Stimulated activated CD4-positive, alpha-beta T cell treated with anti-CD3 and anti-CD28 coated beads, Interleukin-15, amount 100 ng/mL, for 1 hour (primary cell): ENCODE results near the gene ADGRB2.

Experiments used
- DNase-seq, 2 donors: peaks; one replicate each; pipeline ENCODE4 v3.0.0-alpha.2; 2020; ENCODE audit warnings: low read depth in 1 of 2, low spot score in 1 of 2

ADGRB2 gene

DNA sequence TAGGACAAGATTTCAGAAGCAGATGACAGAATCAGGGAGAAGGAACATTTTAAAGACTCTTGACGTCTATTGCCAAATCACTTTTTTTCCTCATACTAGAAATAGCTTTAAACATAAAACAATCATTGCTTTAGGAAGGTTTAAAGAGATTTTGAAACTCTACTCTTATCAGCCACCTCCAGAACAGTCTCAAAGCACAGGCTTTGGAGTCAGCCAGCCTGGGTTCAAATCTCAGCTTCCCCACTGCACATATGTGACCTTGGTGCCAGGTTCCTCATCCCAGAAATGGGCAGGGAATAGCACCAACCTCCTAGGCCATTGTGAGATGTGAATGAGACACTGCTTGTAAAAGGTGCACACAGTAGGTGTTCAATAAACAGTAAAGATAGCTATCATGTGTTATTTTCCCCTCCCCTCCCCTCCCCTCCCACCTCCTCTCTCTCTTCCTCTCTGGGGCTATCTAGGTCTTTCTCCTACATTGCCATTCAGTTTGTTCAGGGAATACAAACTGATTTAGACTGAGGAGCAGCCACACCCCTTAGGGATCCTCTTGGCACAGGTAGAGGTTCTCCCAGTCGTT lies 31.0 kb upstream of the ADGRB2 start:
- DNase-seq = no peak

DNA sequence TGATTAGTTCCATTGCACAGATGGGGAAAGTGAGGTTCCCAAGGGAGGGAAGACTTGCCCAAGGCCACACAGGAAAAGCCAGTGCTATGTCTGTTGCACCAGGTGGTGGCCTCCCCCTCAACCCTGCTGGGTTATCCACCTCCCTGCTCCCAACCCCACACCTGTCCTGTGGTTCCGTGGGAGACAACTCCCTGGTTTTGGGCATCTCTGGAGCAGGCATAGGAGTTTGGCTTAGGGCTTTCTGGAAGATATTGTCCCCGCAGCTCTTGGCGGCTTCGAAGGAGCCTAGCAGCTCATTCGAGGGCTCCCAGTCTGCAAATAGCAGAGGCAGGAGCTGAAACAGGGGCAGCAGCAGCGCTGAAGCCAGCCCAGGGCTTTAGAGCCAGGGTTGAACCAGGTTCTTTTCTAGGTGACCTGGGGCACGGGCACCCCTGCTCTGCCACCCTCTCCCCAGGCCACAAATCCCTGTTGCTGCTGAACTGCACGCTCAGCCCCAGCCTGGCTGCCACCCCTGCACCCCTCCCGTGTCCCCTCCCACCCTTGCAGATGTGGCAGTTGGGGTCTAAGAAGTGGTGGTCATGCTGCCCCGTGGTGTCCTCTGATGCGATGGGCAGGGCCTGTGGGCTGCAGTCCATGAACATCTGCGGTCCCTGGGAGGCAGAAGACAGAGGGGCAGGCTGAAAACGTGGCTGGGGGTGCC lies 29.6 kb upstream of the ADGRB2 start:
- DNase-seq = no peak

DNA sequence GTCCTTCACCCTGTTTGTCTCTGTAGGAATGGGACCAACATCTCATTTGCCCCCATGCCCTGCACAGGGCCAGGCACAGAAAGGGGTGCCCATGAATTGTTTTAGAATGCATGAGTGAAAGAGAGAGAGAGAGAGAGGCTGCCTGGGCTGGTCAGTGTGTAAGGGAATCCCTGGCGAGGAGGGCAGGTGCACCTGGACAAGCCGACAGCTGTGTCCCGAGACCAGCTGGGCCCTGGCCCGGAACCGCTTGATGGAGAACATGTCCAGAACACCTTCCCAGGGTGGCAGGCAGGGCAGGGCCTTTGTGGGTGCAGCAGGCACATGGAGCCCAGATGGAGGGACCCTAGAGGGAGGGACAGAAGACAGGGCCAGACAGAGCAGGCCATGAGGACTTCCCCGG lies 28.9 kb upstream of the ADGRB2 start:
- no peak for DNase-seq

DNA sequence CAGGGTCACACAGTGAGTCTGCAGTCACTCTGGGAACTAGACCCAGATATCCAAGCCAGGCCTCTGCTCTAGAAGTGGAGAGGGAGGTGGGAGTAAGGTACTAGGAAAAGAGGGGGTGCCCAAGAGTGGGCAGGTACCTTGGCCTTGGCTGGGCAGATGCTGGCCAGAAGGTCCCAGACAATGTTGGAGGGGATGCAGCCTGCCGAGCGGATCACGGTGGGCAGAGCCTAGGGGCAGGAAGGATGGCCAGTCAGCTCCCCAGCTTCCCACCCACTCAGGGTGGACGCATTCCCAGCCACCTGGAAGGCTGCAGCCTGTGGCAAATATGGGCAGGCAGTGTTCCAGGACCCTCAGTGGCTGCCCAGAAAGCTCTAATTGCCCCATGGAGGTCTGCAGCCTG lies 28.4 kb upstream of the ADGRB2 start:
- no peak for DNase-seq

DNA sequence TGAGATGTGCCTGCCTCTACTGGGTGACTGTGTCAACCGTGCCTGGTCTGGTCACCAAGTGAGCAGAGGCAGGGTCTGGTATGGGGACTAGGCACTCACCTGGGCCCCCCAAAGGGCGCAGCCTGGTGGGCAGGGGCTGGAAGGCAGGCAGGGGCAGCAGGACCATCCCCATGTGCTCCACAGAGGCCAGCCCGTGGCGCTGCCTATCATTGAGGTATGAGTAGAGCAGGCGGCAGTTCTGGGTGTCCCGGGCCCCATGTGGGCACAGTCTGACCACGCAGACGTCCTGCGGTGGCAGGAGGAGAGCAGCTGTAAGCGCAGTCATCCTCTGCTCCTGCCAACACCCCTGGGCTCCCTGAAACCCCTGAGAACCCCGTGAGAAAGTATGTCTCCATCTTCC lies 28.0 kb upstream of the ADGRB2 start:
- DNase-seq = no peak

DNA sequence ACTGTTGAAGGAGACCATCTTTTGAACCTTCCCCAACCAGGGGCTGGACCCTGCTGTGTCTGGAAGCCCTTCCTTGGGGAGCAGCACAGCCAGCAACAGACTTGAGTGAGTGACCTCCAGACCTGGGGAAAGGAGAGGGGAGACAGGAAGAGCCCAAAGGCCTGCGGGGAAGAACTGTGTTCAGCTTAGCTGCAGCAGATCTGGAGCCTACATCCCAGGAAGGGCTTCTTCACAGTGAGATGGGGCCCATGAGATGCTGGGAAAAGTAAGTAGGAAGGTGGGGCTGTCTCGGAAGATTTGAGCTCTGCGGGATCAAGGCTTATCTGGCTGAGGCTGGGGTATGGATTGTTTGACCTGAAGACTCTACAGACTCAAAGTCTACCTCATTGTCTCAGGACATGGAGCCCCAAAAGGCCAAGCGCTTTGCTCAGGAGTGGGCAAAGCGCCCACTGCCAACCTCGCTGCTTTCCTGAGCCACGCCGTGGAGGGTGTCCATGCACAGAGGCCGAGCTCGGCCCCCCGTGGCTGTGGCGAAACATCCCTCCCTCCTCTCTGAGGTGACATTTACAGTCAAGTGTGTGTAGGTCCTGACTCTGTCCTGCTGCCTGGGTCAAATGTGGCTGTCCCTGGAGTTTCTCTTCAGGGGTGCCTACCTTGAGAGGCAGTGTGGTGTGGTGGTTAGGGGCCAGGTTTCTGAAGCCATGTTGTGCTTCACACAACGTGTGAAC lies 27.2 kb upstream of the ADGRB2 start:
- DNase-seq = no peak

DNA sequence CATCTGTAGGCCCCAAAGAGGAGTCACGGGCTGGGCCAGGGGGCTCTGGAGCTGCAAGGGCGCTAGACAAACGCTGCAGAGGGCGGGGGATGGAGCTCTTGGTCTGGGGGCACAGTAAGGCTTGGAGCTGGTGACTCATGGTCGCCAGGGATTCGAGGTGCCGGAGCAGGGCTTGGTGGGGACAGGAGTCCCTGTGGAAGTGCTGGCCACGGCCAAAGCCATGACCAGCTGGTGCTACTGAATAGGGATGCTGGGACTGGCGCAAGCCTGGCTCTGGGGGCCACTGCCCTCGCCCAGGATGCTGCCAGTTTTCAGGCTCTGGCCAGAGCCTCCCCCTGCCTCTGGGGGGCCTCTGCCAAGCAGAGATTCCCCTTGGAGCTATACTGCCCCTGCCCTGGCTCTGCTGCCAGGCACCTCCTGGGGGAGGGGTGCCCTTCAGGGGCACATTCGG lies 26.5 kb upstream of the ADGRB2 start:
- DNase-seq = no peak

DNA sequence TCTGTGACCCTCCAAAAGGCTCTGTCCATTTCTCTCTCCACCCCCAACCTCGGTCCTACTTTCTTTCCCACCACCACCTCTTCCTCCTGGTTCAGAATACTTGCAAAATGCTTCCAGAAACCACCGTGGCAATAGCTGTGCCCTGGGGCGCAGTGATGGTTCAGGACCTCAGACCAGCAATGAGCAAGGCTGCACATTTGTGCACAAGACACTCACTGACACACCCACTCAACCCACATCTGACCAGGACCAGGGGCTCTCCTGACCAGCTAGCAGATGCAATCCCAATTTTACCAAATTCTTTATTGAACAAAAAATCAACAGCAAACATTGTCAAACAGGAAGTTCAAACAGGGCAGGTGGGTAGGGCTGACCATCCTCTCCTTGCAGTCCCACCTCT lies 26.0 kb upstream of the ADGRB2 start:
- no peak for DNase-seq

DNA sequence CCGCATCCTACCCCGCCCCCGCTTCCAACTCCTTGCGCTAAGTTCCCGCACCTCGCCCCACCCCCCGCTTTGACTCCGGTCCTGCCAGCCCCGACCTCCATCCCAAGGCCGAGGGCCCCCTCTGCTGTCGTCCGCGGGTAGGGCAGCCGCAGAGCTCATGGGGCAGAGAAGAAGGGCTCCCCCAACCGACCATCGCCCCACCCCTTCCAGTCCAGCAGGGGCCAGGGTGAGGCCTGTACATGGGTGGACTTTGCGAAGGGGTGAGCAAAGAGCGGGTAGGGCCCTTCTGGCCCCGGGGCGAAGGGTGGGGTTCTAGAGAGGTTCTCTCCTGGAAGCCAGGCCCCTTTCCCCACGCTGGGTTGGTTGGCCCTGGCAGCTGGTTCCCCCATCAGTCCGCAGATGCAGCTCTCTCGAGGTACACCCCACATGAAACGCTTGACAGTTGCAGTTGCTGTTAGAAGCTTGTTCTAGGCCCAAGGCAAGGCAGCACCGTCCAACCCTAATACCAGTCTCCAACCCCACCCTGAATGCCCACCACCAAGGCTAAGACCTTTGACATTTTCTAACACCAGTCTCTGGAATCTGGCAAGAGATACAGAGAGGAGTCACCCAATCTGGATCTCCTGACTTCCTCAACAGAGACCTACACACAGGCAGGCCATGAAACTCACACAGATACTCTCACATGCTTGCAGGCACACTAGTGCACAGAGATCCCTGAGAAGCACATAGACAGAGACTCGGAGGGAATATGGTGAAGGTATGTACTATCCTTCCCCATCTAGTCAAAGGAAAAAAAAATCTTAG lies 25.3 kb upstream of the ADGRB2 start:
- peak; percentile 91 to 98 for DNase-seq

DNA sequence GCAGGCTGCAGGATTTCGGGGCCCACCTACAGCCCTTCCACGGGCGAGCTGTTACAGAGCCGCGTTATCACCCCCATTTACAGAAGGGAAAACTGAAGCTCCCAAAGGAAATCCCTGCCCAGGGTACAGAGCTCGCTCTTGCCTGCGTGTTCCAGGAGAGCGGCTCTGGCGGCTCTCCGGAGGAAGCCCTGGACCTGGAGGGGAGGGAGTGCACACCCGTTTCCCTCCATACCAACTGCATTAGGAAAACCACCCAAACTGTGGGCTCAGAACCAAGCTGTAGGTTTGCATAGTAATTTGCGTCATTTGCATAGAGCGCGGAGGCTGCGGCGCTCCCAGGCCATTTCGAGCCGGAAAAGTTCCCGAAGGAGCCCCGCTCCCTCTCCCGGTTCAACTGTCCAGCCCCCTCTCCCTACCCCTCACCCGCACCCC lies 24.7 kb upstream of the ADGRB2 start:
- no peak for DNase-seq

DNA sequence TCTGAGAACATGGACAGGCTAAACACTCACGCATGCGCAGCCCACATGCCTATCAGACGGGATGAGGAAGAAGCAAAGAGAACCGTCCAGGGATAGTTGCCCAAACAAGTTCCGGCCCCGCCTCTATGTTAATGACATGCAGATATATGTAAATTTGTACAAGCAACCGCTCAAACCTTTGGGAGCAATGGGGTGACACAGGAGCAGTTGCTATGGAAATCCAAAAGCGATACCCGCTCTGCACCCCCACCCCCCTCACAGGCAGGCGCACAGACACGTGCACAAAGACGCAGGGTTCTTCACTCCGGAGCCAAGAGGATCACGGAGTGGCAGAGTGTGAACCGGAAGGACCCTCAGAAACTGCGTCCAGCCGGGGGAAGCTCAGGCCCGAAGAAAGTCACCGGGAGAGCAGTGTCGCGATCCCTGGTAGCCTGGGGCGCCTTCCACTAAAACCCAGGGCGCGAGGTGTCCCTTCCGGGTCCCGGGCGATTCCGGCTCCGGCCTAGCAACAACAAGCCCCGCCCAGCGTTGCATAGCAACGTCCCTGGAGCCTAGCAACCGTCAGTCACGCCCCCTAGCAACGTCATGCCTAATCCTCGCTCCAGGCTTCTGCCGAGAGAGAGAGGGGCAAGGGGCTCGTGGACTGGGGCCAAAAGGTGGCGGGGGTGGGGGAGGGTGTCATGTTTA lies 24.1 kb upstream of the ADGRB2 start:
- DNase-seq = peak; percentile 76 to 78

DNA sequence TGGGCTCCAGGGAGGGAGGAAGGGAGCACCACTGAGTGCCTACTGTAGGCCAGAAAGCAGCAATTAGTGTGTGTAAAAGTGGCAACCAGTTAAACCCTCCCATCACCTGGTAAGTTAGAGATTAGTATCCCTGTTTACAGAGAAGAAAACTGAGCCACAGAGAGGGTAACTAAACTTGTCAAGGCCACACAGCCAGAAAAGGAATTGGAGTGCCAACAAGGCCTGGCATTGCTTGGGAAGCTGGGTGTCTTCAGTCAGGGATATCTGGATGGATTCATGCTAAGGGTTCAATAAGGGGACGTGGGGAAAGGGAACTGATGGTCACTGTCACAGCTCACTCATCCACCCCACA lies 23.6 kb upstream of the ADGRB2 start:
- DNase-seq = no peak

DNA sequence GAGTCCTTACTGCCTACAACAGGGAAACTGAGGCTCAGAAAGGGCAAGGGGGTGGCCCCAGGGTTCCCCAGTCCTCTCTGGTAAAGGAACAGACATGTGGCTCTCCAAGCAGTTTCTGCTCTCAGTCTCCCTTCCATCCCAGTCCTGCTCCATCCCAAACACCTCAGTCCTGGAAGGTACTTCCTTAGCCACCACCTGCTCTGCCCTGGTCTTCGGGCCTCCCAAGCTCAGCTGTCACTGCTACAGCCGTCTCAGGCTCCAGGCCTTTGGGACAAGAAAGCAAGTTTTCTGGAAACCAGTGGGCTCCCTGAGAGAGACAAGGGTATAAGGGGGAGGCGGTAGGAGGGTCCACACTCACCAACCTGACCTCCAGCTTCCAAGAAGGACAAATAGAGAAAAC lies 23.1 kb upstream of the ADGRB2 start:
- DNase-seq = no peak

DNA sequence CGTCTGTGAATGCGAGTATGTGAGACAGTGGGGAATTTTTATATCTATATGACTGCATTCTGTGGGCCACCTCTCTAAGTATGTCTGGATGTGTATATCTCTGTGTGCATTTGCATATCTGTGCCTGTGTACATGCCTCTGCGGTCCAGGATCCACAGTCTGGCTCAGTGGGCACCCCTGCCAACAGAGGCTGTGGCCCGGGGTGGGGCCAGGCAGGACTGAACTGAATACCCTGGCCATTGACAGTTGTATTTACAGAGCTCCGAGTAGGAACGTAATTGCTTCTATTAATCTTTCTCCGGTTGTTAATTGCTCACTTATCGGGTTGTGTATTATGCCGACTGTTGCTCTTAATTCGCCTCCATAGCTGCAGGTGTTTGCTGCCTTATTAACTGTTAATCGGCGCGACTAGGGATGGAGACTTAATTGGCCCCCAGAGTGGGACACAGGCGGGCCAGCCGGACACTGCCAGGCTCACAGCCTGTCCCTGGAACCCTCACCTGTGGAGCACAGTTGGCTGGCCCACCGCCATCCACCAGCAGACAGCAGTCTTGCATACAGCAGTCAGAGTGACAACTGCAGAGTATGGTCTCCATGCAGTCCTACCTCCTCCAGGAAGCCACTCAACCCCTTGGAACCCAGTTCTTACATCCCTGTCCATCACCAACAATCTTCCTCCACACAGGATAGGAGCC lies 22.4 kb upstream of the ADGRB2 start:
- no peak for DNase-seq

DNA sequence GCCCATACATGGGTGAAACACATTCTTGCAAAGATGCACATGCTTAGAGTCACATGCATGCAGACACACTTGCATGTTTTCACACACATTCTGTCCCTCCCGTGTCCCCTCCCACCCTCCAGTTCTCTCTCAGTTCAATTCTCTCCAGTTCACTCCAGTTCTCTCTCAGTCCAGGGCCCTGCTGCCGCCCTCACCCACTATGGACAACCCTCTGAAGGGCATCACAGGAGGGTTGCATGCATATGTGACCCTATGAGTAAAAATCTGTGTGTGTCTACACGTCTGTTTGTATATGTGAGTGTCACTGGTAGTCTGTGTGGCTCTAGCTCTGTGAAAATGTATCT lies 21.8 kb upstream of the ADGRB2 start:
- DNase-seq = no peak

DNA sequence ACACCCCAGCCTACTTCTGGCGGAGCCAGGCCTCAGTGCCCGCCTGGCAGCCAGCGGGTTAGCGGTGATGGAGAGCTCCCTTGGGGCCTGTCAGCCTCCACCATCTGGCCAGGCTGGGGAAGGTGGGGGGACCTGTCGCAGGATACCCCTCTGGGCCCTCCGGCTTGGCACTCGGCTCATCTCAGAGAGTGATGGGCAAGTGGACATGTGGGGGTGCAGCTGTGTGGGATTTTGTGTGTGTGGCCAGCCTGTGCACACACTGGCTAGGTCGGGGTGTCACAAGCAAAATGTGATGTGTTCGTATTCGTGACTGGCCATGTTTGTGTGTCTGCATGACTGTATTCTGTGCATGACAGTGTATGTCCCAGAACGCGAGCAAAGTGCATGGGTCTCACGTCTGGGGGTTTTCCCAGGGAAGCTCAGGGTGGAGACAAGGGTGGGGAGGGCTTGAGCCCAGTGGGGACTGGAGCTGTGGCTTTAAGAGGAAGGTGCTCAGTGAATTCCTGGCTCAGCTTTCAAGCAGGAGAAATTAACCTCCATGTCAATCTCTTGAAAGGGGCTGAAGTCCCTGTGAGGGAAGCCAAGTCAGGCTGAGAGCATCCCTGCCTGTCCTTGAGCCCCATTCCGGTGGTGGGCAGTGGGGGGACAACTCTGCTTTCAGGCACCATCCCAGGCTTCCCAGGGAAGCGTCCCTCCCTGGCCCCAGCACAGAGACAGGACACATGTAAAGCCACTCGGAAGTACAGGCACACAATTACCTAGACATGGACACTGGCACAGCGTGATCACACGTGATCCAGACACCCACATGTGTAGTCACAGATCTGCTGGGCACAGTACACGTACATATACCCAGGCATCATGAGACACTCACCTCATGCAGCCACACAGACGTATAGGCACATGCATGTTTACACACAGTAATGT lies 21.1 kb upstream of the ADGRB2 start:
- no peak for DNase-seq

DNA sequence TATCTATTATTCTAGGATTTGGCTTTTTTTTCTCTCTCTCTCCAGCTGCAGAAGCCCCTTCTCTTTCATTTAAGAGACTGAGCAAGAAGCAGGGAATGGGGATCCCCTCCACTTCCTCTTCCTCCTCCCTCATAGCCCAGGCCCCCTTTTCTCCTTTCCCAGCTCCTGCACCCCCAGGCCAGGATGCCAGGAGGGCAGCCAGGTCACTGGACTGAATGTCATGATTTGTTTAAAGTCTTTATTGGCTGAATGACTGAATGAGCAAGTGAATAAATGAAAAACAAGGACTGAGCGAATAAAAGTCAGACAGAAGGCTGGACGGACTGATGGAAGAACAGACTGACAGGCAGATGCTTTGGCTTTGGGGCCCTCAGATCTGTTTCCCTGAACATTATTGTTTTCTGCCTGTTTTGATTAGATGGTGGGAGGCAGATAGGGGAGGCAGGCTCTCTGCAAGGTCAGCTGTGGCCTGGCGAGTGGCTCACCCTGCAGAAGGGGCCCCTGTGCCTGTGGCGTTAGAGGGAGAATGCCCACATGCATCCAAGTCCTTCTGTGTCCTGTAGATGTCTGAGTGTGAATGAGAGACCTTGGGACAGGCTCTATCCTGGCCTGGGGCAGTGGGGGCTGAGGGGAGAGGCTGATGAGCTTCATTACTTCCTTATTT lies 20.3 kb upstream of the ADGRB2 start:
- no peak for DNase-seq

DNA sequence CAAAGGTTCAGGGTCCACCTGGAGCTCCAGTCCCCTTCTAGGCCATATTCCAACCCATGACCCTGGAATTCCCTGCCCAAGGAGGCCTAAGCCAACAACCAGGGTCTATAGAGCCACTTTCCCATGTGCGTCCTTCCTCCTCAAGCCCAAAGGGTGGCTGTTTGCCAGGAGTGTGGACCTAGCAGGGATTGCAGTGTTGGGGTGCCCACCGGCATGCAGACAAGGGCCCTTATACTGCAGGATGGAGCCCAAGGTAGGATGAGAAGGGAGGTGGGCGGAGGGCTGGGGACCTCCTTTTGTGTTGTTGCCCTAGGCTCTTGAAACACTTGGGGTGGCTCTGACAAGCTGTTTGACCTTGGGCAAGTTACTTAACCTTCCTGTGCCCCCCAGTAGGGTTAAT lies 19.7 kb upstream of the ADGRB2 start:
- no peak for DNase-seq
